H1 (cell line): ENCODE measurements around the gene ALAS1. TPM values are rescaled to one million over a fixed set of nuclear protein-coding genes. Genes with fewer than 3 reads are reported as not detected.

Experiments used
- CTCF ChIA-PET: fragments of 300-600 bp; sonication (Branson Sonifier 250); formaldehyde crosslinking; loops from one replicate; lab custom pipeline; 2021; ENCODE audit not compliant: partially characterized antibody; lab: Charles Lee
- POLR2A ChIA-PET: fragments of 300-600 bp; sonication (Branson Sonifier 250); formaldehyde crosslinking; loops from one replicate; lab custom pipeline; 2021; ENCODE audit warnings: inconsistent platforms; ENCODE audit not compliant: partially characterized antibody; lab: Charles Lee
- DNase-seq, 2 experiments: peaks; one replicate each; pipeline versions ENCODE4 v3.0.0 to v3.0.0-alpha.2; 2010 to 2022; ENCODE audit warnings: low spot score in 2 of 2, low read depth in 1 of 2, mixed read lengths in 1 of 2
- FAIRE-seq: peaks from 2 replicates; lab custom pipeline; 2011; peaks lifted over from hg19 to GRCh38; lab: Jason Lieb, UNC
- H2AFZ ChIP-seq: 2 replicates; pipeline ENCODE4 v1.8.1; 2012; ENCODE audit warnings: low read length, inconsistent platforms
- H2AK5ac ChIP-seq: 2 replicates; pipeline ENCODE4 v1.6.1; 2013; ENCODE audit warnings: low read depth, low read length
- H2BK120ac ChIP-seq: replicated peaks from 2 replicates; pipeline ENCODE3; 2013; ENCODE audit warnings: low read depth, low read length, inconsistent platforms
- H2BK12ac ChIP-seq: 2 replicates; pipeline ENCODE4 v1.6.1; 2013; ENCODE audit warnings: low read depth, low read length
- H2BK15ac ChIP-seq: 2 replicates; pipeline ENCODE4 v1.6.1; 2013; ENCODE audit warnings: low read length
- H2BK20ac ChIP-seq: 2 replicates; pipeline ENCODE4 v1.6.1; 2013; ENCODE audit warnings: low read length
- H2BK5ac ChIP-seq: 2 replicates; pipeline ENCODE4 v1.6.1; 2013; ENCODE audit warnings: low read depth, low read length
- H3K14ac ChIP-seq: 2 replicates; pipeline ENCODE4 v1.6.1; 2013; ENCODE audit warnings: inconsistent platforms; ENCODE audit not compliant: insufficient read length
- H3K18ac ChIP-seq: 2 replicates; pipeline ENCODE4 v1.6.1; 2013; ENCODE audit warnings: low read length; ENCODE audit errors: extremely low read depth
- H3K23ac ChIP-seq: 2 replicates; pipeline ENCODE4 v1.6.1; 2013; ENCODE audit warnings: inconsistent platforms; ENCODE audit not compliant: insufficient read length
- H3K23me2 ChIP-seq: 2 replicates; pipeline ENCODE4 v1.6.1; 2013; ENCODE audit warnings: low read depth, low read length
- H3K27ac ChIP-seq: 2 replicates; pipeline ENCODE4 v1.6.1; 2011; ENCODE audit warnings: low read depth, low read length, inconsistent platforms
- H3K27me3 ChIP-seq, 4 experiments: replicated peaks in 1 of 4; 1 replicate in 1 of 4; 2 replicates in 3 of 4; pipeline versions ENCODE4 v1.6.1 to v1.8.1; 2011 to 2013; ENCODE audit warnings: low read length in 3 of 4, mild to moderate bottlenecking in 3 of 4, inconsistent platforms in 2 of 4, mixed read lengths in 2 of 4, moderate library complexity in 1 of 4; ENCODE audit not compliant: control insufficient read depth in 3 of 4, insufficient read depth in 3 of 4; ENCODE audit errors: extremely low read depth in 1 of 4
- H3K36me3 ChIP-seq, 4 experiments: 2 replicates each; pipeline versions ENCODE4 v1.6.1 to v1.8.1; 2011 to 2013; ENCODE audit warnings: mild to moderate bottlenecking in 4 of 4, low read length in 3 of 4, moderate library complexity in 2 of 4, control low read depth in 1 of 4, inconsistent platforms in 1 of 4; ENCODE audit not compliant: insufficient read depth in 4 of 4, control insufficient read depth in 2 of 4
- H3K4ac ChIP-seq: replicated peaks from 2 replicates; pipeline ENCODE3; 2013; ENCODE audit warnings: low read length, low read depth, mixed read lengths, inconsistent platforms; ENCODE audit not compliant: insufficient read length
- H3K4me1 ChIP-seq, 4 experiments: replicated peaks in 1 of 4; 1 replicate in 1 of 4; 2 replicates in 3 of 4; pipeline versions ENCODE4 v1.6.1 to v1.8.1; 2011 to 2013; ENCODE audit warnings: low read length in 3 of 4, inconsistent platforms in 2 of 4, mixed read lengths in 1 of 4; ENCODE audit not compliant: insufficient read depth in 4 of 4, control insufficient read depth in 3 of 4
- H3K4me2 ChIP-seq, 2 experiments: 2 replicates each; pipeline versions ENCODE4 v1.6.1 to v1.8.1; 2011 to 2013; ENCODE audit warnings: low read depth in 2 of 2, low read length in 2 of 2, control low read depth in 1 of 2, inconsistent platforms in 1 of 2, mild to moderate bottlenecking in 1 of 2; ENCODE audit not compliant: insufficient read depth in 1 of 2
- H3K4me3 ChIP-seq, 4 experiments: fragments of 200-600, 300-600 bp in 1 of 4; sonication (generic), shearing (Covaris generic), sonication (Bioruptor Twin) in 1 of 4; 2 replicates each; pipeline versions ENCODE4 v1.5.1 to v1.8.1; 2011 to 2016; ENCODE audit warnings: low read length in 4 of 4, low read depth in 3 of 4, control low read depth in 2 of 4, inconsistent platforms in 2 of 4, mild to moderate bottlenecking in 2 of 4, mixed read lengths in 1 of 4, moderate library complexity in 1 of 4; ENCODE audit not compliant: insufficient read depth in 2 of 4; ENCODE audit errors: extremely low read depth in 1 of 4
- H3K56ac ChIP-seq: replicated peaks from 2 replicates; pipeline ENCODE3; 2013; ENCODE audit warnings: low read depth, mild to moderate bottlenecking, mixed read lengths, low read length, inconsistent platforms; ENCODE audit not compliant: insufficient read length
- H3K79me1 ChIP-seq: 2 replicates; pipeline ENCODE4 v1.6.1; 2013; ENCODE audit warnings: low read depth, low read length, control low read depth
- H3K79me2 ChIP-seq, 2 experiments: 2 replicates each; pipeline versions ENCODE4 v1.6.1 to v1.8.1; 2012 to 2013; ENCODE audit warnings: low read length in 2 of 2, mild to moderate bottlenecking in 2 of 2, inconsistent platforms in 1 of 2; ENCODE audit not compliant: insufficient read depth in 2 of 2, control insufficient read depth in 1 of 2
- H3K9ac ChIP-seq, 4 experiments: replicated peaks in 1 of 4; 1 replicate in 1 of 4; 2 replicates in 3 of 4; pipeline versions ENCODE4 v1.6.1 to v1.8.1; 2011 to 2013; ENCODE audit warnings: low read depth in 3 of 4, low read length in 3 of 4, control low read depth in 2 of 4, mild to moderate bottlenecking in 2 of 4, moderate library complexity in 2 of 4, inconsistent platforms in 1 of 4; ENCODE audit errors: extremely low read depth in 1 of 4
- H3K9me3 ChIP-seq, 2 experiments: 2 replicates each; pipeline versions ENCODE4 v1.6.1 to v1.8.1; 2012 to 2013; ENCODE audit warnings: mild to moderate bottlenecking in 2 of 2, moderate library complexity in 2 of 2, control low read depth in 1 of 2, inconsistent platforms in 1 of 2, low read depth in 1 of 2, low read length in 1 of 2, mixed read lengths in 1 of 2; ENCODE audit not compliant: insufficient read depth in 2 of 2
- H4K20me1 ChIP-seq, 2 experiments: replicated peaks in 1 of 2; 2 replicates each; pipeline versions ENCODE3 to v1.8.1; 2011 to 2013; ENCODE audit warnings: inconsistent platforms in 2 of 2, low read length in 2 of 2, mild to moderate bottlenecking in 1 of 2; ENCODE audit not compliant: insufficient read depth in 2 of 2, control insufficient read depth in 1 of 2
- H4K5ac ChIP-seq: 2 replicates; pipeline ENCODE4 v1.6.1; 2013; ENCODE audit warnings: low read length, low read depth, mixed read lengths, inconsistent platforms; ENCODE audit not compliant: insufficient read length
- H4K8ac ChIP-seq: 2 replicates; pipeline ENCODE4 v1.8.0; 2013; ENCODE audit warnings: mild to moderate bottlenecking, moderate library complexity, low read length, inconsistent platforms; ENCODE audit not compliant: insufficient read depth; ENCODE audit errors: extremely low read depth
- H4K91ac ChIP-seq: replicated peaks from 2 replicates; pipeline ENCODE3; 2013; ENCODE audit warnings: low read length, mixed read lengths, inconsistent platforms; ENCODE audit not compliant: insufficient read length
- ATF2 ChIP-seq: IDR thresholded peaks from 2 replicates; pipeline ENCODE4 v1.6.1; 2012; ENCODE audit warnings: low read length, inconsistent platforms
- BCL11A ChIP-seq, 2 experiments: IDR thresholded peaks; one replicate each; pipeline ENCODE4 v1.6.1; 2011; ENCODE audit warnings: low read depth in 2 of 2, low read length in 2 of 2, mild to moderate bottlenecking in 2 of 2
- BRCA1 ChIP-seq: IDR thresholded peaks from 2 replicates; pipeline ENCODE4 v1.6.1; 2012; ENCODE audit warnings: low read depth, low read length, improper control_type of control experiment
- CHD1 ChIP-seq: IDR thresholded peaks from 2 replicates; pipeline ENCODE4 v1.6.1; 2012; ENCODE audit warnings: low read depth, low read length, improper control_type of control experiment
- CTBP2 ChIP-seq: IDR thresholded peaks from 2 replicates; pipeline ENCODE4 v1.7.0; 2011; ENCODE audit warnings: borderline replicate concordance, mild to moderate bottlenecking, moderate library complexity, mixed read lengths, low read length; ENCODE audit not compliant: insufficient read depth, insufficient read length
- JUND ChIP-seq: IDR thresholded peaks from 2 replicates; pipeline ENCODE4 v1.6.1; 2011; ENCODE audit warnings: mild to moderate bottlenecking, improper control_type of control experiment, low read length
- KDM4A ChIP-seq: IDR thresholded peaks from one replicate; pipeline ENCODE4 v1.7.1; 2012; ENCODE audit warnings: low read depth, mild to moderate bottlenecking, moderate library complexity, low read length, inconsistent platforms; ENCODE audit not compliant: severe bottlenecking
- POU5F1 ChIP-seq: IDR thresholded peaks from 2 replicates; pipeline ENCODE4 v1.6.1; 2011; ENCODE audit warnings: low read depth, mild to moderate bottlenecking, low read length, moderate library complexity
- RXRA ChIP-seq: IDR thresholded peaks from 2 replicates; pipeline ENCODE4 v1.6.1; 2011; ENCODE audit warnings: low read depth, mild to moderate bottlenecking, low read length, moderate library complexity; ENCODE audit not compliant: insufficient read depth
- TAF7 ChIP-seq: optimal IDR thresholded peaks from 2 replicates; pipeline ENCODE3; 2011; ENCODE audit warnings: low read depth, mild to moderate bottlenecking, inconsistent platforms, low read length, moderate library complexity, borderline replicate concordance
- WGBS, 2 experiments: shearing (Covaris generic) in 1 of 2; methylation state at CpG; one replicate each; pipeline versions ENCODE4 v1.1.6 to v1.1.7; 2013 to 2015; ENCODE audit warnings: low lambda C conversion rate in 2 of 2, mixed read lengths in 2 of 2, inconsistent platforms in 1 of 2, low coverage in 1 of 2, missing lambda C conversion rate in 1 of 2; ENCODE audit not compliant: insufficient replicate concordance in 2 of 2, insufficient coverage in 1 of 2, insufficient read length in 1 of 2; ENCODE audit errors: extremely low coverage in 1 of 2, missing lambda C conversion rate in 1 of 2; 5-methylcytosine and 5-hydroxymethylcytosine counted together
- polyA plus RNA-seq, 7 experiments: library from polyadenylated mRNA; depleted of rRNA in 3 of 7; stranded (reverse) in 5 of 7; unstranded in 2 of 7; fragments of >200 nt in 5 of 7; fragments of 200-250 nt in 2 of 7; gene quantifications; 1 replicate in 5 of 7; 2 replicates in 1 of 7; 4 replicates in 1 of 7; pipeline versions ENCODE4 v1.2.1 to v1.2.3, GENCODE V29; 2011 to 2013; ENCODE audit warnings: missing spikeins in 2 of 7, mixed read lengths in 2 of 7
- total RNA-seq: library from RNA; stranded (reverse); fragmentation: NEBNext Ultra II Directional; extraction: Animal tissue kit (Norgen Biotek cat#: 25700); gene quantifications from 2 replicates; pipeline ENCODE4 v1.2.1, GENCODE V29; 2021

Gene ALAS1
- total and polyA plus RNA-seq, 2 of the 8 experiments (the other 6 are each of a cell fraction or from before 2014, with no cell fraction given): 45.9 to 84.4 TPM

GRCh38 chr3:52216585-52217408 lies 18.8 kb downstream of the ALAS1 start:
- 85% methylated on average over 13 of the region's 13 CpGs; no CpG with 5 or more reads in 1 of the 2 experiments for WGBS, 2 experiments
- Histone ChIP-seq H3K23me2 (no peaks in the 10 kb centered on the region), H3K27ac (no peak overlapping the region), H3K18ac (no peak overlapping the region), H3K4me1 (peaks cover 0 to 2% (median 0%) of the 10 kb centered on the region in 4 experiments; a peak in 2 of 7 replicates), H4K91ac (no peak overlapping the region), H2BK12ac (no peak overlapping the region), H3K4ac (no peak overlapping the region), H3K36me3 (peaks cover 11 to 34% (median 28%) of the 10 kb centered on the region in 4 experiments; a peak in 6 of 8 replicates), H2BK20ac (no peak overlapping the region), H2BK15ac (no peak overlapping the region), H4K5ac (no peak overlapping the region), H3K79me1 (no peaks in the 10 kb centered on the region), H4K8ac (no peak overlapping the region; the same call in 1 of the 2 replicates), H3K14ac (no peak overlapping the region), H3K23ac (no peak overlapping the region), H2AFZ (no peak overlapping the region), H3K9ac (no peak overlapping the region), H3K79me2 (no peaks in the 10 kb centered on the region), H3K56ac (no peak overlapping the region), H2BK5ac (no peak overlapping the region), H2AK5ac (no peak overlapping the region), H3K4me2 (no peak overlapping the region), H3K27me3 (no peaks in the 10 kb centered on the region), H2BK120ac (no peak overlapping the region), H4K20me1 (peaks cover 0 to 2% of the 10 kb centered on the region in 2 experiments), H3K4me3 (no peak overlapping the region), H3K9me3 (no peaks in the 10 kb centered on the region)
- DNase-seq (no peak), FAIRE-seq (no peak)
- ChIA-PET POLR2A (interaction anchor here (0.7 to 1.5 kb wide), 5 partner anchors 11 to 215 kb away, joined by 3 to 4 read pairs (median 3); partner anchors contain the start of gene WDR82), CTCF (interaction anchor here (0.9 to 20.4 kb wide), 9 partner anchors 9 to 229 kb away, joined by 4 to 336 read pairs (median 4); partner anchors contain the start of genes TLR9 and TWF2)
- TF ChIP-seq ATF2 (no peak), BCL11A (IDR thresholded peaks at IDR 0.05; ENCODE audit: low read depth in 2 of 2, low read length in 2 of 2) (no peak), TAF7 (no peak), CHD1 (no peak), BRCA1 (no peak), RXRA (no peak), POU5F1 (no peak), CTBP2 (no peak), KDM4A (no peak), JUND (no peak)
